Measurements from ENCODE around the gene CREB5.

Gene CREB5

DNA sequence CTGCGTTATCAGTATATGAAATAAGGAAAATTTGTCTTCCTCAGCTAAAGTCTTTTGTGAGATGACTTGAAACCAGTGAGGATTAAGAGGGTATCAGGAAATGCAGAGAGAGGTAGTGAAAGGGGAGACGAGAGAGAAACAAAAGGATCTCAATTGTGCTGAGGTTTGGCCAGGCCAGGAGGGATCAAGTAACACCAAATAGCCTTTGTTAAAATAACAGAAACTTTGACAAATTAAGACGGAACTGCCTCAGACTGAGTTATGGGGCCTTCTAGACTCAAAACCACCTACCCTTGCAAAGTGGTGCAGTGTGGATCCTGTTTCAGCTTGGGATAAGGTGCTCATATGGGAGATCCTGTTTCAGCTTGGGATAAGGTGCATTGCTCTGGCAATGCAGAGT is 263.1 kb downstream of the CREB5 start:
- Histone ChIP-seq H3K9me3 (ENCODE audit: severe bottlenecking) (no peaks in the 10 kb centered on the region), H3K4me1 (ENCODE audit: insufficient read depth, poor library complexity, severe bottlenecking) (peaks cover 20% of the 10 kb centered on the region), H3K27ac (ENCODE audit: poor library complexity, severe bottlenecking) (peak overlapping the region; percentile 58), H3K4me3 (ENCODE audit: severe bottlenecking) (no peak overlapping the region), H3K27me3 (ENCODE audit: insufficient read depth, poor library complexity, severe bottlenecking) (no peaks in the 10 kb centered on the region), H3K36me3 (ENCODE audit: low read depth) (no peaks in the 10 kb centered on the region)
- ATAC-seq (ENCODE audit: low read depth): no peak
- TF ChIP-seq, protein P1, sequence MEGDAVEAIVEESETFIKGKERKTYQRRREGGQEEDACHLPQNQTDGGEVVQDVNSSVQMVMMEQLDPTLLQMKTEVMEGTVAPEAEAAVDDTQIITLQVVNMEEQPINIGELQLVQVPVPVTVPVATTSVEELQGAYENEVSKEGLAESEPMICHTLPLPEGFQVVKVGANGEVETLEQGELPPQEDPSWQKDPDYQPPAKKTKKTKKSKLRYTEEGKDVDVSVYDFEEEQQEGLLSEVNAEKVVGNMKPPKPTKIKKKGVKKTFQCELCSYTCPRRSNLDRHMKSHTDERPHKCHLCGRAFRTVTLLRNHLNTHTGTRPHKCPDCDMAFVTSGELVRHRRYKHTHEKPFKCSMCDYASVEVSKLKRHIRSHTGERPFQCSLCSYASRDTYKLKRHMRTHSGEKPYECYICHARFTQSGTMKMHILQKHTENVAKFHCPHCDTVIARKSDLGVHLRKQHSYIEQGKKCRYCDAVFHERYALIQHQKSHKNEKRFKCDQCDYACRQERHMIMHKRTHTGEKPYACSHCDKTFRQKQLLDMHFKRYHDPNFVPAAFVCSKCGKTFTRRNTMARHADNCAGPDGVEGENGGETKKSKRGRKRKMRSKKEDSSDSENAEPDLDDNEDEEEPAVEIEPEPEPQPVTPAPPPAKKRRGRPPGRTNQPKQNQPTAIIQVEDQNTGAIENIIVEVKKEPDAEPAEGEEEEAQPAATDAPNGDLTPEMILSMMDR (IDR thresholded peaks at IDR 0.05; ENCODE audit: poor library complexity, severe bottlenecking): no peak
- DNase-seq (ENCODE audit: low spot score): no peak

DNA sequence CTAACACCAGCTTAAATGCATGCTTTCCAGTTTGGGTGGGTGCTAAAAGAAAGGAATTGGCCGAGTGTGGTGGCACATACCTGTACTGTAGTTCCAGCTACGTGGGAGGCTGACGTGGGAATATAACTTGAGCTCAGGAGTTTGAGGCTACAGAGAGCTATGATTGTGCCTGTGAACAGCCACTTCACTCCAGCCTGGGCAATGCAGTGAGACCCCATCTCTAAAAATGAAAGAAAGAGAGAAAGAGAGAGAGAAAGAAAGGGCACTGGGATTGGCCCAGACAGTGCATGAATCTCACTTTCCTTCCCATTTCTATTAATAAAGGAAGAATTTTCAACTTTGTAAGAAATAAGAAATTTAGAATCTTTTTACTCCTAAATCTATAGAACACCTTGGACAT is 265.4 kb downstream of the CREB5 start:
- Histone ChIP-seq H3K27me3 (ENCODE audit: insufficient read depth, poor library complexity, severe bottlenecking) (no peaks in the 10 kb centered on the region), H3K4me3 (ENCODE audit: severe bottlenecking) (no peak overlapping the region), H3K27ac (ENCODE audit: poor library complexity, severe bottlenecking) (no peak overlapping the region), H3K36me3 (ENCODE audit: low read depth) (no peaks in the 10 kb centered on the region), H3K4me1 (ENCODE audit: insufficient read depth, poor library complexity, severe bottlenecking) (peaks cover 20% of the 10 kb centered on the region), H3K9me3 (ENCODE audit: severe bottlenecking) (no peaks in the 10 kb centered on the region)
- DNase-seq (ENCODE audit: low spot score): no peak
- no peak for ATAC-seq (ENCODE audit: low read depth)
- TF ChIP-seq, protein P1 (IDR thresholded peaks at IDR 0.05; ENCODE audit: poor library complexity, severe bottlenecking): no peak

DNA sequence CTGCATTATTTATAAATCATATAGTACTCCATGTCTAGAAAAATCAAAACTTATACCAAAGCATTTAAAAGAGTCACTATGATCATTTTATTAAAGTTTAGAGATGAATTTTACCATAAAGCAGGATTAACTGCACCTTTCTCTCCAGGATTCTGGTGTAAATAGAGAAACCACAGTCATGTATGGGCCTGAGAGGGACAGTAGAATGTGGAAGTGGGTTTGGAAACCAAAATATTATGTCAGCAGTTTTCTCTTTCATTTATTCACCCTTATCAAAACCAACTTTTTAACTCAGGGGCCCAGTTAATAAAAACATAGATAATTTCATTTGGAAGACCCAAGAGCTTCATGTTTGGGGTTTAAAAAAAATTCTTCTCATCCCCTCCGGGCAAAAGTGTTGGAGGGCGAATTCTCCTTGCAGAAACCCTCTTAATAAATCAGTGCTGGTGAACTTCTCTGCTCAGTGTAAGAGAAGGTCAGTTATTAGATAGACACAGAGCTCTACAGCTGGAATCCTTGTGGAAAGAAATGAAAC is 266.2 kb downstream of the CREB5 start:
- no peak for ATAC-seq (ENCODE audit: low read depth)
- Histone ChIP-seq H3K4me1 (ENCODE audit: insufficient read depth, poor library complexity, severe bottlenecking) (peaks cover 20% of the 10 kb centered on the region), H3K9me3 (ENCODE audit: severe bottlenecking) (no peaks in the 10 kb centered on the region), H3K27me3 (ENCODE audit: insufficient read depth, poor library complexity, severe bottlenecking) (no peaks in the 10 kb centered on the region), H3K4me3 (ENCODE audit: severe bottlenecking) (no peak overlapping the region), H3K36me3 (ENCODE audit: low read depth) (no peaks in the 10 kb centered on the region), H3K27ac (ENCODE audit: poor library complexity, severe bottlenecking) (no peak overlapping the region)
- DNase-seq (ENCODE audit: low spot score): no peak
- TF ChIP-seq, protein P1 (IDR thresholded peaks at IDR 0.05; ENCODE audit: poor library complexity, severe bottlenecking): no peak

DNA sequence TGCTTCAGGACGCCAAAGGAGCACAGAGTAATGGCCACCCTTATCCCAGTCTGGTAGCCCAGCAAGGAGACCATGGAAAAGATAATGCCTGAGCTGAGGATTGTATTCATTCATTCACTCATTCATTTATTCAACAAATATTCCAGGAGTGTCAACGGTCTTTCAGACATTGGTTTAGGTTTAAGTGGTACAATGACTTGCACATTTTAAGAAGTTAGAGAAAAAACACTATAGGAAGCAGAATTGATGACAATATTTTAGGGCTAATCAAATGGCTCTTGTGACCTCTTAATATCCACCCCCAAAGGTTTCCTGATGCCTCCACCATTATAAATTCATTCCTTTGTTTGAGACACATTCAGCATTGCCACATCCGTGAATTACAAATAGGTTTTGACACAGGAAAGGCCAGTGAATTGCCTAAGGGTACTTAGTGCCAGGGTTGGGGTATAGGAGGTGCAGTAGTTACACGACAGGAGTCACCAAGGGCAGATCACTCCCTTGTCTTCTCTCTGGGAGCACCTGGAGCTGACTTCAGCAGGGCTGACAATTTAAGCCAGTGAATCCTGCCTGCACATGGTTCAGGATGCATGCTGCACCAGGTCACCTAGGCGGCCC is 269.5 kb downstream of the CREB5 start:
- Histone ChIP-seq H3K9me3 (ENCODE audit: severe bottlenecking) (no peaks in the 10 kb centered on the region), H3K36me3 (ENCODE audit: low read depth) (no peaks in the 10 kb centered on the region), H3K27ac (ENCODE audit: poor library complexity, severe bottlenecking) (no peak overlapping the region), H3K27me3 (ENCODE audit: insufficient read depth, poor library complexity, severe bottlenecking) (no peaks in the 10 kb centered on the region), H3K4me3 (ENCODE audit: severe bottlenecking) (no peak overlapping the region), H3K4me1 (ENCODE audit: insufficient read depth, poor library complexity, severe bottlenecking) (peaks cover 8% of the 10 kb centered on the region)
- TF ChIP-seq, protein P1 (IDR thresholded peaks at IDR 0.05; ENCODE audit: poor library complexity, severe bottlenecking): no peak
- DNase-seq (ENCODE audit: low spot score) (no peak), ATAC-seq (ENCODE audit: low read depth) (no peak)

- no peak for ATAC-seq (ENCODE audit: low read depth)
- Histone ChIP-seq H3K4me1 (ENCODE audit: insufficient read depth, poor library complexity, severe bottlenecking) (peaks cover 8% of the 10 kb centered on the region), H3K27me3 (ENCODE audit: insufficient read depth, poor library complexity, severe bottlenecking) (no peaks in the 10 kb centered on the region), H3K9me3 (ENCODE audit: severe bottlenecking) (no peaks in the 10 kb centered on the region), H3K36me3 (ENCODE audit: low read depth) (no peaks in the 10 kb centered on the region), H3K4me3 (ENCODE audit: severe bottlenecking) (no peak overlapping the region), H3K27ac (ENCODE audit: poor library complexity, severe bottlenecking) (no peak overlapping the region)
- TF ChIP-seq, protein P1 (IDR thresholded peaks at IDR 0.05; ENCODE audit: poor library complexity, severe bottlenecking): no peak
- DNase-seq (ENCODE audit: low spot score): no peak
These were observed 270.5 kb downstream of the CREB5 start for GRCh38 chr7:28682801-28683200.

Data from RWPE2 (cell line).